HG02571 (cell line): ENCODE measurements around the gene C12orf56.
"Not testable (repeated sequence)": the region's sequence is repeated elsewhere in the genome, so short reads cannot be mapped to it uniquely, and the experiment has no call there.

Experiments
- ATAC-seq: cut with Tn5 transposase; IDR thresholded peaks from one replicate; pipeline ENCODE4 v1.9.1; 2021; ENCODE audit warnings: mild to moderate bottlenecking, moderate library complexity; ENCODE audit not compliant: unreplicated experiment

The C12orf56 gene

DNA sequence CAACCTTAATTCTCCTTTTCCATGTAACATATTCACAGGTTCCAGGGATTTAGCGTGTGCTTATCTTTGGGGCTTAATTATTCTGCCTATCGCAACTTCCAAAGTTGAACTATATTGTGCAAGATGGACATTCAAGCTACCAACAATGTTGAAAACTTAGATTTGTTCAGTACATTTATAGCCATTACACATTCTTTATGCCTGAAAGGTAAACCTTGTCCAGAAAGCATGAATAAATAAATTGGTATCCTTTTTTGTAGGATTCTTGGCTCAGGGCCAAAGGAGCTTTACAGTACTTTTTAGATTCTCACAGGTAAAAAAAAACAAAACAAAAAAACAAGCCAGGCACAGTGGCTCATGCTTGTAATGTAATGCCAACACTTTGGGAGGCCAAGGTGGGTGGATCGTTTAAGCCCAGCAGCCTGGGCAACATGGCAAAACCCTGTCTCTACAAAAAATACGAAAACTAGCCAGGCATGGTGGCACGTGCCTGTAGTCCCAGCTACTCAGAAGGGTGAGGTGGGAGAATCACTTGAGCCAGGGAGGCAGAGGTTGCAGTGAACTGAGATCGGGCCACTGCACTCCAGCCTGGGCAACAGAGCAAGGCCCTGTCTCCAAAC, 3.3 kb downstream of the C12orf56 start:
- no peak for ATAC-seq

DNA sequence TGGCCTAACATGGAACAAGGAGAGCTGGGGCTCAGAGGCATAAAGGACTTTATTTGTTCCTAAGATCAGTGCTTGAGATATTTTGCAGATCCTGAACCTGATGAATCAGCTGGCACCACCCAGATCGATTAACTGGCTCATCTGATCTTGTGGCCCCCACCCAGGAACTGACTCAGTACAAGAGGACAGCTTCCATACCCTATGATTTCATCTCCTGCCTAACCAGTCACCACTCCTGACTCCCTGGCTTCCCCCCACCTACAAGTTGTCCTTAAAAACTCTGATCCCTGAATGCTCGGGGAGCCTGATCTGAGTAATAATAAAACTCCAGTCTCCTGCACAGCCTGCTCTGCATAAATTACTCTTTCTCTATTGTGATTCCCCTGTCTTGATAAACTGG, 5.1 kb downstream of the C12orf56 start:
- ATAC-seq, result no peak

DNA sequence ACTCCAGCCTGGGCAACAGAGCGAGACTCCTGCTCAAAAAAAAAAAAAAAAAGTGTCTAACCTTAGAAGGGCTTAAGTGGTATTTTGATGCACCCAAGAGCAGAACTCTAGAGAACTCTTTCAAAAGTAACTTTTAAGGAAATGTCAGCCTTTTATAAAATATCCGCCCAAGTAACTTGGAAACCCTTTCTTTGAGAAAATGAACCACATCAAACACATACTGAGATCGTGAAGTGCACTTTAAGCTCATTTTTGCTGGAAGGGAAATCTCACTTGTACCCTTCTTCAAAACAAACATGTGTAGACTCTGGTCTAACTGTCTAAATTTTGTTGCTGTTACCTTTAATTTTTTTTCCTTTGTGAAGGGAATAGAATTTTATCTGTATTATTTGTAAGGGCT, 5.5 kb downstream of the C12orf56 start:
- ATAC-seq, result no peak

DNA sequence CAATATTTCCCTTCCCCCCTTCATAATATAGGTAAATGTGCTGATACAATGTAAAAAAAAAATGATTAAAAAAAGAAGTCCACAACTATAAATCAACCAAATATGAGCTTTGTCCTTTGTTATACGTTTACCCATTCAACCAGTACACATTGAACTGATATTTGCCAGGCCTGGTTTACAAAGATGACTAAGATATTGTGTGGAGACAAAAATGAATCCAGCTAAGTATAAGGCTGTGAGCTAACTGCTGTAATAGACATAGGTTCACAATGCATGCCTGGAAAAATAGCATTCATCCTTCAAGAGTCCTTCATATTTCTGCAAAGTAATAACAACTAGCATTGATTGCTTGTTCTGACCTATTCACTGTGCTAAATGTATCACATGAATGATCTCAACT, 6.9 kb downstream of the C12orf56 start:
- no peak for ATAC-seq

DNA sequence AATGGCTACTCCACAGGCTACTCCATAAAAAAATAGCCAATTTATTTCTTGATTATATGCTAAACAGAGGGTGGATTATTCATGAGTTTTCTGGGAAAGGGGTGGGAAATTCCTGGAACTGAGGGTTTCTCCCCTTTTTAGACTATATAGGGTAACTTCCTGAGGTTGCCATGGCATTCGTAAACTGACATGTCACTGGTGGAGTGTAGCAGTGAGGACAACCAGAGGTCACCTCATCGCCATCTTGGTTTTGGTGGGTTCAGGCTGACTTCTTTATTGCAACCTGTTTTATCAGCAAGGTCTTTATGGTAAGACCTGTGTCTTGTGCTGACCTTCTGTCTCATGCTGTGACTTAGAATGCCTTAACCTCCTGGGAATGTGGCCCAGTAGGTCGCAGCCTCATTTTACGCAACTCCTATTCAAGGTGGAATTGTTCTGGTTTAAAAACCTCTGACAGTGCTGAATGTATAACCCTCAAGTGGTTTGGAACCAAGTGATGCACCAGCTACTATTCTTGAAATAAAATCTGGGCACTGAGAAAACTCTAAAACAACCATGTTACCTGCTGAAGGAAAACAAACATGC, 27.7 kb downstream of the C12orf56 start:
- no peak for ATAC-seq

DNA sequence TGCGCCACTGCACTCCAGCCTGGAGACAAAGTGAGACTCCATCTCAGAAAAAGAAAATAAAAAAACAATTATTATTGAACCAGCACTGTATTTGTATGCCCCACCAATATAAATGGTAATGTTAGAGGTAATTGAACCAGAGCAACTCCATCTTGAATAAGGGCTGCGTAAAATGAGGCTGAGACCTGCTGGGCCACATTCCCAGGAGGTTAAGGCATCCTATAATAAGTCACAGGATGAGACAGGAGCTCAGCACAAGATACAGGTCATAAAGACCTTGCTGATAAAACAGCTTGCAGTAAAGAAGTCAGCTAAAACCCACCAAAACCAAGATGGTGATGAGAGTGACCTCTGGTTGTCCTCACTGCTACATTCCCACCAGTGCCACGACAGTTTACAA, 29.4 kb downstream of the C12orf56 start:
- ATAC-seq, result not testable (repeated sequence)

DNA sequence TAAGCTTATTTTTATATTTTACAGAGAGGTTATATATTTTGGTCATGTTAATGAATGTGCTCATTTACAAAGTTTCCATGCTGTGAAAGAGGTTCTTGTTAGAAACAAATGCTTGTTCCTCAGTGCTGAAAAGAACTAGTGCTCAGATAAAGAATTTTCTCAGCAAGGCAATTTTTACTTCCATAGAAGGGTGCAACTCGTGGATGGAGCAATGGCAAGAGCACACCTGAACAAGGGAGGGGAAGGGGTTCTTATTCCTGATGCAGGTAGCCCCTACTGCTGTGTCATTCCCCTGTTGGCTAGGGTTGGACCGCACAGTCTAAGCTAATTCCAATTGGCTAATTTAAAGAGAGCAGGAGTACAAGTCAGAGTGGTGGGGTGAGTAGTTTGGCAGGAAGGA, 34.3 kb downstream of the C12orf56 start:
- ATAC-seq, result not testable (repeated sequence)

DNA sequence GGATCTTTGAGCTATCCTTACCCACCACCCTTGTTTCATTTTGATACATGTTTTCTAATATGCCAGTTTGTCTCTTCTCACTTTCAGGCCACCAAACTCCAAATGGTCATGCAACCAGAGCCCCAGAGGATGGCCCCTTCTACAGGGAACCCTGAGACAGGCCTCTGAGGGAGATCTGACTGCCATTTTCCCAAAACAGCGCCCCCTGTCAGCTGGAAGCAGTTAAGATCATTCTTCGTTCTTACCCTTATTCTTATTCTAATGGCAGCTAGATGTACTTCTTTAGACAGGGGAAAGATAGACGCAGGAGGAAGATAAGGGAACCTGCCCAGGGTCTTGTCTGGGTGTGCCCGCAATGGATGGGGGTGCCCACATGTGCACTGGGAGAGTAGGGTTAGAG, 38.4 kb downstream of the C12orf56 start:
- ATAC-seq, result no peak

DNA sequence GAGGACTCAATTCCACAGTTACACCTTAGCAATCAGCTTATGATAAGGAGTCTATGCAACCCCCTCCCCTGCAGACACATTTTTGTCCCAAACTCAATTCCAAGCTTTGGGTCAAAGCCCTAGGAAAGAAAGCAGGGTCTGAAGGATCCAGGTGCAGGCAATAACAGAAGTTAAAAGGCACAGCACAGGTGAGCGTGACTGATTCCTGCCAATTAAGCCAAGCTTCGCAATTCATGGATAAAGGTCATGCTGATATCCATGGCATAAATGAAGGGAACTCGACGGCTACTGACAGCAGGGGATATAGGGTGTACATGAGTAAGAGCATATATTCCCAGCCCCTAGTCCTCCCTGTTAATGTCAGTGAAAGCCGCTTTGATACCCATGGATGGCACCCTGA, 39.3 kb downstream of the C12orf56 start:
- no peak for ATAC-seq

DNA sequence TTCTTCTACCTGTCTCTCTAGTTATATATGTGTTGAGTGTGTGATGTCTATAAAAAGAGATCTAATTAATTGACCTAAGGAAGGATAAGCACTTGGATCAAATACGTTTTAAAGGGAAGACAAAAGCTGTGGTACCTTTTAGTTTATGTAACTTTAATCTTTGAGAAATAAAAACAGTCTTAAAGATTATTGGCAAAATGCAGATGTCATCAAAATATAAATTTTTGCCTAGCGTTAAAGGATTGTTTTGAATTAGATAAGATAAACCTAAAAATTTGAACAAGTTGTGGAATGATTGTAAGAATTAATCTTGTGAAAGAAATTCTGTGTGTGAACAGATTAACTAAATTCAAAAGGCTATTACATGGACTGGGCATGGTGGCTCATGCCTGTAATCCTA, 42.9 kb downstream of the C12orf56 start:
- no peak for ATAC-seq

DNA sequence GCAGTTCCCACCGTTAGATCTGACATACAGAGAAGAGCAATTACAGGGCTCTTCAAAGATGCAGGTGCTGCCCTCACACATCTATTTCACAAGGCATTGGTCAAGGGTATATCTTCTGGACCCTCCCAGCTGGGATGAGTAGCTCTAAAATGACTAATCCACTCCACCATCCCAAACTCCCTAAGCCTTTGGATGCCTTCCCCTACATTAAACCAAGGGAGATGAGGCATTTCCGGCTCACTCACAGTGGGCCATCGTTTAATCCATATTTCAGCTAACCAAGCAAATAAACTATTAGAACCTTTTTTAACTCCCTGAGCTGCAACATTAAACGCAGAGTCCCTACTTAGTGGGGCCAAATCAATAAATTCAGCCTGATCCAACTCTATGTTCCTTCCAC, 45.9 kb downstream of the C12orf56 start:
- ATAC-seq, result not testable (repeated sequence)

DNA sequence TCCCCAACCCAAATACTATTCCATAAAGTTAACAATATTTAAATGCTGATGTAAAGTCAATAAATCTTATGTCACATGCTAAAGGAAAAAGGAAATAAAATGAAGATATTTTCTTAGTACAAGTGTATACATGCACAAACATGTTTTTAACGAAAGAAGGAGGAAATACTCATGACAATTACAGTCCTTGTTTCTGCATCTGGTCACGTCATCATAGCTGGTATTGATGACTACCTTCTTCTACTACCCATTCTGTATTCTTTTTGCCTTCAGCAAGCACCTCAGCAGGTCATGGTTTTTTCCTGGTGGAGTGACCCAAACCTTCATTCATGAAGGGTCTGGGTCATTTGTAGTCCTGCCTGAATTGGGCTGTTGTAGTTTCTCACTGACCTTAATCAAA, 50.0 kb downstream of the C12orf56 start:
- ATAC-seq, result not testable (repeated sequence)

DNA sequence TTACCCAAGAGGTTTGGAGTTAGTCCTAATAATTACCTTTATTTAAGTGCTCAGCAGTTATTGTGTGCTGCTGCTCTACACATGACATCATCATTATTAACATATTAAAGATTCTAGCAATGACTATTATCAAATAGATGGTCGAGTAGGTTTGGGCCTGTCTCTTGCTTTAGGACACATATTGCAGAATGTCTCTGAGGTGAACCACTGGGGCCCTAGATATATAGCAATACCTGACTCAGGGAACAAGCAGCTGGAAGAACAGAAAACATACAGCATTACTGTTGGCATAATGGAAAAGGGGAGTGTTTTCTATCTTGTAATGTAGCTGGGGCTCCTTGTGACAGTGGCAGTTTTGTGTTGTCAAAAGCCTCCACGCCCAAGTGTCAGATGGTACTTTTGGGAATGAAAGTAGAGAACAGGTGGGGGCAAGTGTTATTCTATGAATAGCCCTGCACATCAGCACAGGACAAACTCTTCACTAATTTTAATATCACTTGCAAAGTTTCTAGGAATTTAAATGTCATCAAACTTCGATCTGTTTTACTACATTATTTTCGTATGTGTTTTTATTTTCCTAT, 54.6 kb downstream of the C12orf56 start:
- ATAC-seq, result no peak

DNA sequence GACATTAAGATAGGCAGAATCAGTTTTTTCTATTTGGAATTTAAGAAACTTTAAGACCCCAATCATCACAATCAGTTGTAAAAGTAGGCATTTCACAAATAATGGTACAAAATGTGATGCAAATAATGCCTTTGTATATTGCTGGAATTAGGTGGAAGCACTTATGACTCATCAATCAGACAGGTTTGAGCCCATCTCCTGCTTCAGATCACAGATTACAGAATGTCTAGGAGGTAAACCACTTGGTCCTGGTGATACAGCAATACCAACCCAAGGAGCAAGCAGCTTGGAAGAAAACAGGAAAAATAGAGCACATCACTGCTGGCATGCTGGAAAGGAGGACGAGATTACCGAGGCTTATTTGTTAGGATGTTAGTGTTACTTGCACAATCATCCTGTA, 57.6 kb downstream of the C12orf56 start:
- no peak for ATAC-seq

DNA sequence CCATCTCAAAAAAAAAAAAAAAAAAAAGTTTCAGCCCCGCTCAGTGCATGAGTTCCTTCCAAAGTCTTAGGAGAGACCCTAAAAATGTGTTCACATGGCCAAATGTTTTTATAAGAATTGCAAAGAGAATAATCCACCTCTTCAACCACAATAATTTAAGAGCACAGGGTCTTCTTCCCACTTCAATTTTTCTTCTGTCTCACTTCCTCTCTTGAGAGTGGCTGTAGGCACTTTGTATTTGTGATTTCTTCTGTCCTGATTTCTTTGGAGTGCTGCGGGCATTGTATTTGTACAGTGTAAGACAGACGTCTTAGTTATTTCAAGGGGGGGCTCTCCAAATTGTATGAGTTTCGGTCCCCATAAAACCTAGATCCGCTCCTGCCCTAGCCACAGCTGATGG, 58.3 kb downstream of the C12orf56 start:
- no peak for ATAC-seq

DNA sequence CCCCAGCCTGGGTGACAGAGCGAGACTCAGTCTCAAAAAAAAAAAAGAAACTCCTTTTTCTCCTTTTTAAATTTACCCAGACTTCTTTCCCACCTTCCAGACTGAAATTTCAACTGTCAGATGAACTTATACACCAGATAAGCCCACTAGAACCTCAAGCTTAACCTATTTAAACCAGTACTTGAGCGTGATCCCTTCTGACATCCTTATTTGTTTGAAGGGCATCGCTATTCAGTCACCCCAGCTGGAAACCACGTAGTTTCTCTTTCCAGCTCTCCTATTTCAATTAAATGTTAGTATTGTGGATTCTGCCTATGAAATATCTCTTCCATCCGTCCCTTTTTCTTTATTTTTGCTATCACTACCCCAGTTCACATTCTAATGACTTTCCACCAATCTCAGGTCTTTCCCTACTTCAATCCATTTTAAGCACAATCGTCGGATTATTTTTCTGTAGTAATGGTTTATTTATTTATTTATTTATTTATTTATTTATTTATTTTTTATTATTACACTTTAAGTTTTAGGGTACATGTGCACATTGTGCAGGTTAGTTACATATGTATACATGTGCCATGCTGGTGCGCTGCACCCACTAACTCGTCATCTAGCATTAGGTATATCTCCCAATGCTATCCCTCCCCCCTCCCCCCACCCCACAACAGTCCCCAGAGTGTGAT, 61.4 kb downstream of the C12orf56 start:
- ATAC-seq, result not testable (repeated sequence)

DNA sequence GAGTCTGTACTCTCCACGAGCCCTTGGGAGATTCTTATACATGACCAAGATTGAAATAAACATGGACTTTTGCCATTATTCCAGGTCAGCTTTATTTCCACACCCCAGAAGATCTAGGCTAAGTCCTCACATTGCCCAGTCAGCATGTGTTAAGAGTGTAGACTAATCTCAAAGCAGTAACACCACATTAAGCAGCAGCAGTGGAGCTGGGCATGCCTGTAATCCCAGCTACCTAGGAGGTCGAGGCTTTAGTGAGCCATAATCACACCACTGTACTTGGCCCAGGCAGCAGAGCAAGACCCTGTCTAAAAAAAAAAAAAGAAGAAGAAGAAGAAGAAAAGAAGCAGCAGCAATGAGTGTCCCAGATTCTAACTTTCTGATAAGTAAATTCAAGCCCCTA, 65.5 kb downstream of the C12orf56 start:
- no peak for ATAC-seq

DNA sequence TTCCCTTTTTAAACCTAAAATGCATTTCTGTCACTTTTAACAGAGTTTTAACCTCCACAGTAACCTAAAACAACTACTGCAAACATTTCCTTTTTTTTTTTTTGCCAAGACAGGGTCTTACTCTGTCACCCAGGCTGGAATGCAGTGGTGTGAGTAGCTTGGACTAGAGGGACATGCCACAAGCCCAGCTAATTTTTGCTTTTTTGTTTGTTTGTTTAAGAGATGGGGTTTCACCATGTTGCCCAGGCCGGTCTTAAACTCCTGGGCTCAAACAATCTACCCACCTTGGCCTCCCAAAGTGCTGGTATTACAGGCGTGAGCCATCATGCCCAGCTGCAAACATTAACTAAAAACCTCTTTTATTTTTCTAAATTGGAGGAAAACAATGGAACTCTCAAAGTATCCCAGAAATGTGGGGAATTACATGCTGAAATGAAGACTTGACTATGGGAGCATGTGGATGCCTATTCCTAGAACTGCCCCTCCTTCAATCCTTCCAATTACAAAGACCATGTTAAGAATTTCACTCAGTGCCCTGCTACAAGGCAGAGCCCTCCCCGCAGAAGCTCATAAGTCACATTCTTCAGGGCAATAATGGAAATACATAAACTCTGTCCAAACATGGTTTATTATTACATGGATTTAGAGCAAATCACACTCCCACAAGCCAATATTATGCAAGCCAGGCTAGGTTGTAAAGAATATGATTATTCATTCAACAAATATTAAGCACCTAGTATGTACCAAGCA, 66.9 kb downstream of the C12orf56 start:
- no peak for ATAC-seq

DNA sequence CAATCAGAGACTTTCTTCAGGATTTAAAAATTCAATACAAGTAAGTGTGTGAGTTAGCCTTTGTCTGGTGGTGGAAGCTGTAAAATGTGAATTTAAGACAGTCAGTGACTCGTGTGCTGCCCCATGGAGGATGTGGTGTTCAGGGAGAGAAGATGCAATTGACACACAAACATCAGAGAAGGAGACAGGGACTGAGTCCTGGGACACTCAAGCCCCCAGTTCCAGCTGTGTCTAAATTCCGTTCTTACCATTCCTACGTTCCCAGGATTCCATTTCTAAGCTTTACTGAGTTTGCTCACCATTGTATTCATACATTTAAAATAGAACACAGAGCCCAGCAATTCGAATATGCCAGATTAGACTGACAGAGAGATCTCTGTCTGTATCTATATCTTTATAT, 67.6 kb downstream of the C12orf56 start:
- no peak for ATAC-seq

DNA sequence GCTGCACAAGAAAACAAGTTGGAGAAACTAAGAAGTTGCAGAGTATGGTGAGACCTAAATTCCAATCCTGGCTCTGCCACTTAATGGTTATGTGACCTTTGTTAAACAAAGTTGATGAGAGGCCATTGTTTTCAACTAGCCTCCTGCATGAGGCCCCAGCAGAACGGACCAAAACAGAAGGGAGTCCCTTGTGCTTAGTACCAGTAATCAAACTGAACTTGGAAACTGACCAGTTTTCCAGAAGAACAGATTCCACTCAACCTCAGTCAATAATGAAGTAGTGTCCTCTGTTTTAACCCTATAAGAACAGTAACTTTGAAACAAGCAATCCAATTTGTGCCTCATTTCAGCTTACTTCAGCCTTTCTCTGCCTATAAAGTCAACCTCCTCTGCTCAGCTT, 69.9 kb downstream of the C12orf56 start:
- ATAC-seq, result no peak

DNA sequence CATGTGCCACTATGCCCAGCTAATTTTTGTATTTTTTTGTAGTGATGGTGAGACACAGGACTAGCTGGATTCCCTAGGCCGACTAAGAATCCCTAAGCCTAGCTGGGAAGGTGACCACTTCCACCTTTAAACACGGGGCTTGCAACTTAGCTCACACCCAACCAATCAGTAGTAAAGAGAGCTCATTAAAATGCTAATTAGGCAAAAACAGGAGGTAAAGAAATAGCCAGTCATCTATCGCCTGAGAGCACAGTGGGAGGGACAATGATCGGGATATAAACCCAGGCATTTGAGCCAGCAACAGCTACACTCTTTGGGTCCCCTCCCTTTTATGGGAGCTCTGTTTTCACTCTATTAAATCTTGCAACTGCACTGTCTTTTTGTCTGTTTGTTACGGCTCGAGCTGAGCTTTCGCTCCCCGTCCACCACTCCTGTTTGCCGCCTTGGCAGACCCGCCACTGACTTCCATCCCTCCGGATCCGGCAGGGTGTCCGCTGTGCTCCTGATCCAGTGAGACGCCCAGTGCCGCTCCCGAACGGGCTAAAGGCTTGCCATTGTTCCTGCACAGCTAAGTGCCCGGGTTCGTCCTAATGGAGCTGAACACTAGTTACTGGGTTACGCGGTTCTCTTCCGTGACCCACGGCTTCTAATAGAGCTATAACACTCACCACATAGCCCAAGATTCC, 70.9 kb downstream of the C12orf56 start:
- ATAC-seq, result not testable (repeated sequence)
